DMS153 treated with DMSO at 0.1 percent for 48 hours (cell line): ENCODE measurements around the gene OGDH.

ENCODE experiments used
- DNase-seq: peaks from one replicate; lab custom pipeline; 2025; ENCODE audit not compliant: unreplicated experiment; lab: John Stamatoyannopoulos, UW

Gene OGDH

DNA sequence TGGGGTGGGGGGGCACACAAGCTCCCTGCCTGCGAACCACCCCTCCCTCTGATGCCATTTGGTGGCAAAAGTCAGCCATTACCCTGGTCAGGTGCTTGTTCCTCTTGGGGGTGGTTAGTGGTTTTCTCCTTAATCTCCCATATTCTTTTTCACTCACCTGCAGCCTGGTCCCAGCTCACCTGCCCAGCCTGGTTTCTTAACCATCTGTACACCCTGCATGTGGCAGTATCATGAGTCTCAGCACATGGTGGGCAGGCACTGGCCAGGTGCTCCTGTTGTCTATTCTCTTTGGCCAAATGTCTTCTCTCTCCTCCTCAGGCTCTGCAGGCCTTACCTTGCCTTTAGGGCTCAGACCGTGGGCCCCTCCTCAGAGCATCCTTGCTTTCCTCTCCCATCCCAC, 30.5 kb downstream of the OGDH start:
- no peak for DNase-seq

DNA sequence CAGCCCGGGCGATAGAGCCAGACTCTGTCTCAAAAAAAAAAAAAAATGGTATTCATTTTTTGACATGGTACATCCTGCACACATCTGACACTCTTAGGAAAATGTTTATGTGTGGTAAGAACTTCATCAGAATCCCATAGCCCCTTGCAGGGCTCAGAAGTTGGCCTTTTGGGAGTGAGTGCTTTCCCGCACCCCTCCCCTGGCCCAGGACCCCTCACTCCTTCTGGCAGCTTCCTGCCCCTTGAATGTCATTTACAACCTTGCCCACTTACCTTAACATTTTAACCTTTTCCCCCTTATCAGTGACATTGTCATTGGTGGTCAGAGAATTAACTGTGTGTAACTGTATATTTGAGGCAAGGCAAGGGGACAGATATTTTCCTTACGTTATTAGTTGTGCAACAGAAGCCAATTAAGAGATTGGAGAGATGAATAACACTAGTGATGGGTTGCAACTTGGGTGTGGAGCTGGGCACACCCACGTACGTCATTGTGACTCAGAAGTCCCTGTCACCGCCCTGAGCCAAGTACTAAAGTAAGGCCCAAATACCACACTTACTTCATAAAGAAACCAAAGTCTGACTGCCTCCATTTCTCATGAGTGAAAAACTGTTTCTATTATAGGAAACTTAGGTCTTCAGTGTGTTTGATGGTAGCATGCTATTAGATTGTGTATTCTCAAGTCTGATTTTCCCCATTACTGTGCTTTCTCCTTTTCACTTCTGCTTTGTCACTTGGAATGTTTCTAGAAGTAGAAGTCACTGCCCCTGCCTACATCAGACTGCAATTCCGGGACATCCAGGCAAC, 31.6 kb downstream of the OGDH start:
- no peak for DNase-seq

DNA sequence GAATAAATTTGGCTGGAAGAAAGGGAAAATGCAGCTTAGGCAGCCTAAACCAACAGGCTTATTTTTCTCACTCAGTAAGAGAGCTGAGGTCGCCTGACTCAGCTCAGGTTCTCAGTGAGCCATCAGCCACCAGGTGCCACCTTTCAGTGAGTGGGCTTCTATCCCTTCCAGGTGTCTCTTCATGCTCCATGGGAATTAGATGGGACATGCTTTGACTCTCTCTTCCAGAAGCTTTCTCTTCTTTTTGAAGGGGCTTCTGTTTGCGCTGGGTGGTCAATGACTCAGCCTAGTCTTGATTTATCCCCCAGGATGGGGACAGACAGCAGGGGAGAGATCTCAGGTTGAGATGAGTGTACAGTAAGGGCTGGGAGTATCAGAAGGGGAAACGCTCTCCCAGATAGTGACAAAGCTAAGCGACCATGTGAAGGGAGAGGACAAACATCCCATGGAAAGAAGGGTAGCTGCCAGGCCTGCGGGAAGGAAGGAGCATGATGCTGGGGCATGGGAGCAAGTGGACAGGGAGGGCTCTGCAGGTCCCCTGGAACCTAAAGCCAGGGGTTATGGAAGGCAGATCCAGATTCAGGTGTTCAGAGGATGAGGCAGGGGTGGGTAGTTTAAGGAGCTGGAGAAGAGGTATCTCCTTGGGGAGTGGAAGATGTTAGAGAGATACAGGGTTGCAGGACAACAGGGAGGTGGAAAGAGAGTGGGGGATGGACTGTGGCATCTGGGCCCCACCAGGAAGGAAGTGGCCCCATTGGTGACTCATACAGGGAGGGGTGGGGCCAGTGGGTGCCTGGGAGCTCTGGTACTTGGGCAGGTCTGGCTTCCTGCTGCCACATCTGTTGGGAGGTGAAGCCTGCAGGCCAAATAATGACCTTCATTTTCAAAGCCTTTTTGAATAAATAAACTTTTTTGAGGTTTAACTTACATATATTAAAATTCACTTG, 32.5 kb downstream of the OGDH start:
- peak; percentile 26 for DNase-seq

DNA sequence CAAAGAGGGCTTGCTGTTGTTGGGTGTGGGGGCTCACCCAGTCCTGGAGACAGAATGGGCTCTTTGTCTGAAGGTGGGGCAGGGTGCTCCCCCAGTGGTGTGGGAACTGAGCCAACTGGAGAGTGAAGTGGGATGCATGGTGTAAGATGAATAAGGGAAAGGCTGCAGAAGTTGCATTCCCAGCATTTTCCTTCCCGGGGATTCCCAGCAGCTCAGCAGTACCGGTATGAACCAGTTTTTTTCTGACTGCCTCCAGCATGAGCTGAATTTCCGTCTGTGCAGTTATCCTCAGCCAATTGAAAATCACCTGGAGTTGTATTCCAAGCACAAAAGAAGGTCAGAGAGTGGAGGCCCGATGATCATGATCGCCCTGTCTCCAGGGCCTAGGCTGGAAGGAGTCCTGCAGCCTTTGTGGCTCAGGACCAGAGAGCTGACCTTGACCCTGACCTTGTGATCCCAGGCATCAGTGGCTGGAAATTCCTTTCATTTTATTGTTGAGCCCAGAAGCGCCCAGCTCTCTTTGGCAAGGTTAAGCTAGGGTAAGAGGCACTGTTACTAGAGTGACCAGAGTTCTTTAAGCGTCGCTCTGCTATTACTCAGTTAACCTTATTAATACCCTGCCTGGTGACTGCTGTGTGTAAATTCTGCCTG, 33.4 kb downstream of the OGDH start:
- peak; percentile 46 for DNase-seq

DNA sequence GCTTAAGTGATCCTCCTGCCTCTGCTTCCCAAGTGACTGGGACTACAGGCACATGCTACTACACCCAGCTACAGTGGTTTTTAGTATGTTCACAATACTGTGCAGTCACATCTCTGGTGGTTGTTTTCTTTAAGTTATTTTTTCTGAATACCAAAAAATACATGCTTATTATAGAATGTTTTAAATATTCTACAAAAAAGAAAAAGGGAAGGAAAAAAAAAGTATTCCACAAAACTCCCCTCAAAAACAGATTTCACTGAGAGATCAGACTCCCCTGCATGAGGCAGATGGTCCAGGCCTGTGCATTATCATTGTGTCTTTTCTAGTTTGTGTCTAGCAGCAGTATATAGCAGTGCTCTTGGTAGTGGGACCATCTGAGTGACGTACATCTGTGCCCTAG, 36.8 kb downstream of the OGDH start:
- no peak for DNase-seq

DNA sequence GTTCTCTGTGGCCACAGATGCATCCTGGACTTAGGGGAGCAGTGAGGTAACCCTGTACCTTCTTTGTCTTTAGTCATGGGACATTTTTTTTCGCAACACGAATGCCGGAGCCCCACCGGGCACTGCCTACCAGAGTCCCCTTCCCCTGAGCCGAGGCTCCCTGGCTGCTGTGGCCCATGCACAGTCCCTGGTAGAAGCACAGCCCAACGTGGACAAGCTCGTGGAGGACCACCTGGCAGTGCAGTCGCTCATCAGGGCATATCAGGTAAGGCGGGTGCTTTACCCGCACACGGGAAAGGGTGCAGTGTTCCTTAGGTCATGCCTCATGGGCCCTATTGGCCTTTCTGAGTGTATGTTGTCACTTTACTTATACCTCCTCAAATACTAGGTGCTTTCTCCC, 38.8 kb downstream of the OGDH start:
- DNase-seq = no peak

DNA sequence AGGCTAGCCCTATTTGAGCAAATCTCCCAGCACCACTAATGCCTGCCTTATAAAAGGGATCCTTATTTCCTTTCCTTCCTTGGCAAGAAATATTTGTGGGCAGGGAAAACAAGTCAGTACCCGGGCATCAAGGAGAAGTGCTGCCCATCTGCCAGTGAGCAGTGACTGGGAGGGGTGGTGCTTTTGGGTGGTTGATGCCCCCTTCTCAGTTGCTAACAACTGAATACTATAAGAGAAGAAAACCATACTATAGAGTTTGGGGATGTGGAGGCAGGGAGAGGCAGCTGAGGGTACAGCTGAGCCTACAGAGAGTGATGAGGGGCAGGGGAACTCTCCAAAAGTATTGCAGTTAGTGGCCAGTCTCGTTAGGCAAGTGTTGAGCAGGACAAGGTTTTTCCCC, 39.3 kb downstream of the OGDH start:
- DNase-seq = no peak

DNA sequence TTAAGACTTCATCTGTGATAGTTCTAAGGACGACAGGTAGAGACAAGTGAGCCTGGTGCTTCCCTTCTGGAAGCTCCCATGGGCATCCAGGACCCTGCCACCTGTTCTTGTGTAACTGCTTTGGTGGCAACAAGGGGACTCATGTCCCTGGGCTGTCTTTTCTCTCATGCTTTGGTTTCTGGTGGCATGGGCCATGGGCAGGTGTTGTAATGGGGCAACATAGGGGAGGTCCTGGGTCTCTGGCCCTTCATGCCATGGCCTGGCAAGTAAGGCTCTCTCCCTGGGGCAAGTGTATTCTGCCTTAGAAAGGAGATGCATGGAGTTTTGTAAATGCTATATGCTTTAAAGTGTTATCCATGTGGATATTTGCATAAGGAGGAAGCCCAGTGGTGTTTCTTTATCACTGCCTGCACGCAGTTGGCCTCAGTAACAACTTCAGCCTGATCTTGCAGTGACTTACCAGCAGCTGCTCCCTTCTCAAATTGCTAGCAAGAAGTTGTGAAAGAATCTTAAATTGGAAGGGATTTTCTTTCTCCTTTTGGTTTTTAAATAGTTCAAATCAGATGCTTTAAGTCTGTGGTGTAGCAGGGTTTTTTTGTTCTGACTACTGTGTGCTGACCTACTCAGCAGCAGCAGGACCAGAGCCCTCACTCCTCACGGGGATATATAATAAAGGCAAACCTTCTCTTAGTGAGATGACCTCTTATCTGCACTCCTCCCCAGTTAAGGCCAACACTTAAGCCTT, 39.9 kb downstream of the OGDH start:
- DNase-seq = no peak

DNA sequence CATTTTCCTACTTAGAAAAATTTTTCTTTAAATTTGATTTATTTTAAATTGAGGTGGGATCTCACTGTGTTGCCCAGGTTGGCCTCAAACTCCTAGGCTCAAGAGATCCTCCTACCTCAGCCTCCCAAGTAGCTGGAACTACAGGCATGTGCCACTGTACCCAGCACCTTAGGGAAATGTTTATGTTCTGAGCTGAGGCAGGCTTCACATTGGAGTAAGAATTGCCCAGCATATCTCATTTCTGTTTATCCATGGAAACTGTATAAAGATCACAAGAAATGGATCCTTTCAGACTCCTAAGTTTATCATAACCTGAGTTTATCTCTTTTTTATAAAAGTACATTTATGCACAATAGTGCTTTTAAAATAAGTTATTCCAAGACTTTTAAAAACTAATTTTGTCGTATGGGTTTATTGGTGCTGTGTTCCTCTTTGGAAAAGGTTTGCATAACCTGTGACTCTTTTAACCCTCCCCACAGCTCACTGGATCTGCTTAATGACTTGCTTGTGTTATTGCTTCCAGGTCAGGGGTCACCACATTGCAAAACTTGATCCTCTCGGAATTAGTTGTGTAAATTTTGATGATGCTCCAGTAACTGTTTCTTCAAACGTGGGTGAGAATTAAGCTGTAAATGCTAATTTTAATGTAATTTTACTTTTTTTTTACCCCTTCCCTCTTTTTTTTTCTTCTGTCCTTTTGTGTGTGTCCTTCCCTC, 40.7 kb downstream of the OGDH start:
- DNase-seq = no peak

DNA sequence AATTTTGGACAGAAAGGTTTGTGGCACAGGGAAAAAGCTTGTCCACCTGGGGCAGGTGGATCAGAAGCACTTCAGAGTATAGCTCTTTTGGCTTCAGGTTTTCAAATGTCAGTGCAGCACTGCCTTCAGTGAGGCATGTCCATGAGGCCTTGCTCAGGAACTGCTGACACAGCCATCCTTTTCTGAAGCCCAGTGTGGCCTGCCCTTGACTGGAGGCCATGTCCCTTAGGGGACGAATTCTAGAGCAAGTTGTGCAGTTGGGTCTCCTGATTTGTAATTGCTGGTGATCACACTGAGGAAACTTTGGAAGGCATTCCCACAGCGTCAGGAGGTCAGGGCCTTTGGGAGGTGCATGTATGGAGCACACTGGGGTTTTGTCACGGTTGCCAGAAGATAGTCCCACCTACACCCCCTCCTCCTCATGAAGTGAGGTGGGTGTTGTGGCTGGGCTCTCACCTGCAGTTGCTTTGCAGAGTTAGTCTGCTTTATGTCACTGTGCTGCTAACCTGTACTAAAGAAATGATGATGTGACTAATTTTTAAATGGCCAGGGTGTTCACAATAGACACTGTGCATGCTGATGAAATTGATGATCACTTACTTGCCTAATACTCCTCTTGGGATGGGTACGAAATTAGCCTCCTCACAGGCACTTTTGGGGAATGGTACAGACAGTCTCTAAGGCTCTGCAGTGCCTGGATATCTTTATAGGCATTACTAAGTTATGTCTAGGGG, 41.7 kb downstream of the OGDH start:
- no peak for DNase-seq

DNA sequence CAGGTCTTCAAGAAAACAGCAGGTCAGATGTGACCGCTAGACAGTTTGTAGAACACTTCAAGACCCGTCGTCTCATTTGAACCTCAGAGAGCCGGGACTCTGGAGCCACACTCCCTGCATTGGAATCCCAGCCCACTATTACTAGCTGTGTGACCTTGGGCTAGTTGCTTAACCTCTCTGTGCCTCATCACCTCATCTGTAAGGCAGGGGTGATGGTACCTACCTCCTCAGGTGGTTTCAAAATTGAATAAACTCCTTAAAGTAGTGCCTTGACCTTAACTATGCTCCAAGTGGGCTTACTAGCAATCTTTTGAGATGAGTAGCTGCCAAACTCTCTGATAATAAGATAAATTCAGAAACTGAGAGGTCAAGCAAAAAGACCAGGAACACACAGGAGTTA, 43.8 kb downstream of the OGDH start:
- DNase-seq = no peak

DNA sequence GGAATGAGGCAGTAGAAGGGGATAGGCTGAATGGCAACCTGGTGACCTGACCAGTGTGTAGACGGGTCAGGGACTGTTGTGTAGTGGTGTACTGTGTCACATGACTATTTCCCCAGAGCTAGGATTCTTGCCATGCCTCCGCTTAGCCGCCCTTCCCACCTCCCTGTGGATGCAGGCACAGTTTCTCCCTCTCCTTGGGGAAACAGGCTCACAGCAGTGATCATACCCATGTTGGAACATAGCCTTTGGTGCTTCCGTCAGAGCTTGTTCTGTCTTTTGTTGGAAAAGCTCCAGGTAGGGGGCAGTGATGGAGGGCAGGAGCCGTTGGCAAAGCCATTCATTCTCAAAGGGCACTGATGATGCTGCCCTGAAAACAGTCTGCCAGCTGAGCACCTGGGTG, 44.3 kb downstream of the OGDH start:
- no peak for DNase-seq

DNA sequence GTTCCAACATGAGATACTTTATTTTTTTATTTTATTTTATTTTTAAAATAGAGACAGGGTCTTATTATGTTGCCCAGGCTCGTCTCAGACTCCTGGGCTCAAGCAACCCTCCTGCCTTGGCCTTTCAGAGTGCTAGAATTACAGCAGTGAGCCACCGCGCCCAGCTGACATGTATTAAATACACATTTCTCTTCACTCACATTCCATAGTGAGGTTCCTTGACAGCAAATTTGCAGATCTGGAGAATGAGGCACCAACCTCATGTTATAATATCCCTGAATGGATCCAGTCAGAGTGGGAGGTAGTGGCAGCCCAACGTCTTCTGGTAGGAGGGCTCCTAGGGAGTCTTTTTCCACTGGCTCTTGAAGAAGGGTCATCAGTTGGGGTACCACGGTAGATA, 46.1 kb downstream of the OGDH start:
- DNase-seq = no peak

DNA sequence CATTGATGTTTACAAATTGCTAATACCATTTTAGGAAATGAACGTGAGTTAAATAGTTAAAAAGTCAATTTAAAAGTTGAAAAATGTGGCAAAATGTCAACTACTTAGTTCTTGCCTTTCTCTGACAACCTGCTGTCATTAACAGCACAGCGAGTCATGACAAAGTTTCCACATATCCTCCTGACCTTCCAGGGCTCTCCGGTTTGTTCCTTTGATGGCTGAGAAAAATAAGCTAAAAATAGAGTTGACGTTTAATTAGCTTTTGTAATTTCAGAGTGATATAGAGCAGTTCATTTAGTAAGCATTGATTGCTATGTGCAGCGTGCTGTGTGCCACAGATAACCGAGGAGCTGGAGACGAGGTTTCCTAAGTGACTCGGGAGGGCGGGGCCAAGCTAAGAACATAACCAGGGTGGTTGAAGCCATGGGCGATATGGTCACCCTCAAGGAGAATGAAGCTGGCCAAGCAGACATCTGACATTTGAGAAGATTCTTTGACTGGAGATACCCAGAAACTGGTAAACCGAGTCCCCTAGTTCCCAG, 47.9 kb downstream of the OGDH start:
- DNase-seq = no peak

DNA sequence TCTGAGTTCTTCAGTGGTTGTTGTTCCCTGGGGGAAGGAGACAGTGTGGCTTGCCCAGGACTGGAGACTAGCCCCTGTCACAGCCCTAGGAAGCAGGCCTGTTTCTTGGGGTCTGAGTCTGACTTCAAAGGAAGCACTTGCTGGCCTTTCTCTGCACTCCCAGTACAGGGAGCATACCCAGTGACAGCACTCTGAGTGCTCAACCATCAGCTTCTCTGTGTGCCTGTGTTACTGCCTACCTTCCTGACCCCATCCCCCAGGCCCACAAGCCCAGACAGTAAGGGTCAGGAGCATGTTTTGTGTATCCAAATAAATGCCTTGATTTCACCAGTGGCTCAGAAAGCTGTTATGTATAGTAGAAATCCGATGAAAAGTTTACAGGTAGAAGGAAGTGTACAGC, 48.9 kb downstream of the OGDH start:
- DNase-seq = no peak

DNA sequence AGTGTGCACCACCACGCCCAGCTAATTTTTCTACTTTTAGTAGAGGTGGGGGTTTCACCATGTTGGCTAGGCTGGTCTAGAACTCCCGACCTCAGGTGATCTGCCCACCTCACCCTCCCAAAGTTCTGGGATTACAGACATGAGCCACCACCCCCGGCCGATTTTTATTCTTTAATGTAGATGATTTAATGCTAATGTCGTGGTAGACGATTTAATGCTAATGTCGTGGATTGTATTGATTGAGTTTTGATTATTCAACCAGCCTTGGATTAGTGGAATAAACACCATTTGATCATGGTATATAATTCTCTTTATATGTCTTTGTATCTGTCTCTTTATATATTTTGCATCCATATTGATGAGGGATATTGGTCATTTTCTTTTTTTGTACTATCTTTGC, 52.6 kb downstream of the OGDH start:
- no peak for DNase-seq

DNA sequence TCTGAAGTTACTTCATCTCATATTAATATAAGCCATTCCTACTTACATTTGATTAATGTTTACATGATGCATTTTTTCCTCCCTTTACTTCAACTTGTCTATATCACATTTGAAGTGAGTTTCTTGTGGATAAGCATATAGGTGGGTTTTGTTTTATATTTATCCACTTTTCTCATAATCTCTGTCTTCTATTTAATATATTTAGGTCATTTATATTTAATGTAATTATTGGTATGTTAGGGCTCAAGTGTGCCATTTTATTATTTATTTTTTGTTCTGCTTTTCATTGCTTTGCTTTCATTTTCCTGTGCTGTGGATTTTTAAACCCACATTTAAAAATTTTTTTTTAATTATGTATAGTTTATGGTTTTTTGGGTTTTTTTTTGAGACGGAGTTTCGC, 54.8 kb downstream of the OGDH start:
- no peak for DNase-seq

DNA sequence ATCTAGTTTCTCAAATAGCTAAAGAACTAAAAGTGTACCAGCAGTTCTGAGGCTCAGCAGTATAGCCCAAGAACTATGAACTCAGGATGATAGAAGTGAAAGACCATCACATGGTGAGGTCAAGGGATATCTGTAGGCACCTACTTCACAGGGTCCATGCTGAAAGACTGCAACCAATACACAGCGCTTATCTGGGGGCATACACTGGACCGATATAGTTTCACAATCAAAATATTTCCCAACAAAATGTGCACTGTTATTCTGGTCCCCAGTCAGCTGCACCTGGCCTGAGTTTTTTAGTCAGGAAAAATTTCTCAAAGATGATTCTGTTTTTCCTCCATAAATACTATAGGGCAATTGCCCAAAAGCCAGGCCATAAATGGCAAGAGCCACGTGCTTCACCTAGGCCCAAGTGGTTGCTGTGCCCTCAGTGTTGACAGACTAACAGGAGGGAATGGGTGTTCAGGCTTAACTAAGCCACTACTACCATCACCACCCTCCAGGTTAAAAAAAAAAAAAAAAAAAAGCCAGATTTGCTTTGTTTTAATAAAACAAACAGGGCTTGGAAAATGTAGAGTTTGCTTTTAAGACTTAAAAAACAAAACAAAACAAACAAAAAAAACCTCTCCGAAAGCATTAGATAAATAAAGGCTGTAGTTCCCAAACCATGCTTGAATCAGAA, 58.5 kb downstream of the OGDH start:
- no peak for DNase-seq
